ENCODE results near the gene FAAP100.
A peak's percentile ranks its signal among the peaks of the same experiment; 100 is the strongest.

Gene FAAP100

GRCh38 chr17:81576621-81577277 lies 24.6 kb upstream of the FAAP100 start:
- peak; percentile 68 for DNase-seq (ENCODE audit: low read depth)
- H3K4me3 ChIP-seq (ENCODE audit: low read length) = no peak overlapping the region
- peak; percentile 3 for TF ChIP-seq CTCF (conservative IDR thresholded peaks at IDR 0.05; ENCODE audit: low read depth, low read length)

- H3K4me3 ChIP-seq (ENCODE audit: low read length) = no peak overlapping the region
- no peak for DNase-seq (ENCODE audit: low read depth)
- TF ChIP-seq CTCF (conservative IDR thresholded peaks at IDR 0.05; ENCODE audit: low read depth, low read length) = no peak
Observed at GRCh38 chr17:81575836-81576235, 23.7 kb upstream of the FAAP100 start.

- no peak for DNase-seq (ENCODE audit: low read depth)
- H3K4me3 ChIP-seq (ENCODE audit: low read length) = no peak overlapping the region
- TF ChIP-seq CTCF (conservative IDR thresholded peaks at IDR 0.05; ENCODE audit: low read depth, low read length) = no peak
Observed at GRCh38 chr17:81574643-81574956, 22.4 kb upstream of the FAAP100 start.

GRCh38 chr17:81573794-81574642 lies 21.9 kb upstream of the FAAP100 start:
- TF ChIP-seq CTCF (conservative IDR thresholded peaks at IDR 0.05; ENCODE audit: low read depth, low read length) = no peak
- DNase-seq (ENCODE audit: low read depth) = no peak
- no peak overlapping the region for H3K4me3 ChIP-seq (ENCODE audit: low read length)

- TF ChIP-seq CTCF (conservative IDR thresholded peaks at IDR 0.05; ENCODE audit: low read depth, low read length) = no peak
- no peak for DNase-seq (ENCODE audit: low read depth)
Observed at GRCh38 chr17:81572563-81573168, 20.5 kb upstream of the FAAP100 start.

GRCh38 chr17:81570964-81571363 lies 18.8 kb upstream of the FAAP100 start:
- DNase-seq (ENCODE audit: low read depth) = no peak
- no peak for TF ChIP-seq CTCF (conservative IDR thresholded peaks at IDR 0.05; ENCODE audit: low read depth, low read length)
- no peak overlapping the region for H3K4me3 ChIP-seq (ENCODE audit: low read length)

More at GRCh38 chr17:81572563-81573168, 20.5 kb upstream of the FAAP100 start:
- H3K4me3 ChIP-seq (ENCODE audit: low read length) = no peak overlapping the region

All from retinal pigment epithelial cell (primary cell).